A673 (cell line): ENCODE data around the gene UAP1L1. TPM values are rescaled to one million over a fixed set of nuclear protein-coding genes. Genes with fewer than 3 reads are reported as not detected.

Experiments
- BruUV-seq: library from RNA; stranded (reverse); fragments of 400-500 nt; replicated peaks from 2 replicates; lab custom pipeline; 2021; lab: Mats Ljungman, UMichigan
- CTCF ChIA-PET: fragments of 300-600 bp; sonication (Branson Sonifier 250); formaldehyde crosslinking; loops from one replicate; lab custom pipeline; 2022; ENCODE audit warnings: antibody characterized with exemption; lab: Charles Lee
- POLR2A ChIA-PET: fragments of 300-600 bp; sonication (Branson Sonifier 250); formaldehyde crosslinking; loops from one replicate; lab custom pipeline; 2022; ENCODE audit warnings: antibody characterized with exemption; ENCODE audit not compliant: low non-redundant PET; lab: Charles Lee
- DNase-seq: peaks from one replicate; pipeline ENCODE4 v3.0.0-alpha.2; 2015; ENCODE audit warnings: low spot score
- H3K27ac ChIP-seq: fragments of 200-600 bp; sonication (generic); 2 replicates; pipeline ENCODE4 v1.5.1; 2016; ENCODE audit warnings: mixed run types, low read depth, mild to moderate bottlenecking, mixed read lengths, antibody characterized with exemption, low read length; ENCODE audit not compliant: poor library complexity, severe bottlenecking
- H3K27me3 ChIP-seq: fragments of 200-600 bp; sonication (generic); replicated peaks from 2 replicates; pipeline ENCODE4 v1.6.1; 2017; ENCODE audit warnings: mixed run types, low read depth, mild to moderate bottlenecking, mixed read lengths, antibody characterized with exemption, low read length; ENCODE audit not compliant: insufficient read depth, poor library complexity
- H3K36me3 ChIP-seq: fragments of 200-600 bp; sonication (generic); 2 replicates; pipeline ENCODE4 v1.6.1; 2016; ENCODE audit warnings: mixed run types, mild to moderate bottlenecking, mixed read lengths, antibody characterized with exemption, low read length; ENCODE audit not compliant: insufficient read depth, poor library complexity, severe bottlenecking
- H3K4me1 ChIP-seq: fragments of 200-600 bp; sonication (generic); 2 replicates; pipeline ENCODE4 v1.6.1; 2017; ENCODE audit warnings: mixed run types, mild to moderate bottlenecking, mixed read lengths, antibody characterized with exemption, low read length; ENCODE audit not compliant: insufficient read depth, poor library complexity, severe bottlenecking
- H3K4me3 ChIP-seq: fragments of 200-600 bp; sonication (generic); 2 replicates; pipeline ENCODE4 v1.5.1; 2016; ENCODE audit warnings: low read depth, mixed run types, mild to moderate bottlenecking, mixed read lengths, low read length; ENCODE audit not compliant: poor library complexity, severe bottlenecking
- H3K9me3 ChIP-seq: fragments of 200-600 bp; sonication (generic); 2 replicates; pipeline ENCODE4 v1.6.1; 2016; ENCODE audit warnings: mixed run types, low read depth, mild to moderate bottlenecking, mixed read lengths, antibody characterized with exemption, low read length; ENCODE audit not compliant: poor library complexity, severe bottlenecking
- CTCF ChIP-seq: fragments of 300-800, 200-600 bp; sonication (generic); conservative IDR thresholded peaks from 2 replicates; pipeline ENCODE4 v1.5.1; 2017; ENCODE audit warnings: low read depth, mild to moderate bottlenecking, antibody characterized with exemption, low read length, moderate library complexity, mixed read lengths
- EZH2 ChIP-seq: fragments of 200-600 bp; sonication (generic); IDR thresholded peaks from 2 replicates; pipeline ENCODE4 v1.6.1; 2017; ENCODE audit warnings: borderline replicate concordance, low read depth, mild to moderate bottlenecking, mixed read lengths, antibody characterized with exemption, low read length; ENCODE audit not compliant: poor library complexity, severe bottlenecking
- intact Hi-C: fragments of 100-400 bp; cut with micrococcal nuclease; formaldehyde crosslinking; loops from one replicate; pipeline ENCODE4 v1.10.0; 2022; ENCODE audit not compliant: unreplicated experiment
- total RNA-seq: library from RNA; stranded (reverse); gene quantifications from 2 replicates; pipeline ENCODE4 v1.2.3, GENCODE V29; 2021

The UAP1L1 gene
- total RNA-seq, 1 experiment from 2014 or later = 11.2 TPM

- TF ChIP-seq CTCF = no peak
- H3K9me3 ChIP-seq = no peaks in the 10 kb centered on the region
- peaks cover 7% of the 10 kb centered on the region for H3K4me1 ChIP-seq
- no peak for DNase-seq
- no peak overlapping the region for H3K4me3 ChIP-seq
- ChIA-PET POLR2A (no interaction called here), CTCF (no interaction called here)
- intact Hi-C loops = loop anchor here (5.0 kb wide), 1 partner anchor 68 kb away; the partner anchor contains the start of gene NPDC1
- no peak overlapping the region for H3K27ac ChIP-seq
- H3K27me3 ChIP-seq = no peaks in the 10 kb centered on the region
- no TSS peak for BruUV-seq
- peaks cover 16% of the 10 kb centered on the region for H3K36me3 ChIP-seq
Measured at GRCh38 chr9:137115394-137116026, 38.2 kb downstream of the UAP1L1 start.

- ChIA-PET CTCF (no interaction called here), POLR2A (no interaction called here)
- Histone ChIP-seq H3K9me3 (no peaks in the 10 kb centered on the region), H3K27ac (no peak overlapping the region), H3K4me1 (peaks cover 7% of the 10 kb centered on the region), H3K36me3 (peaks cover 16% of the 10 kb centered on the region), H3K27me3 (no peaks in the 10 kb centered on the region), H3K4me3 (no peak overlapping the region)
- no peak for DNase-seq
- TF ChIP-seq CTCF (no peak), EZH2 (no peak)
- intact Hi-C loops = loop anchor here (5.0 kb wide), 1 partner anchor 69 kb away; the partner anchor contains the start of gene NPDC1
- BruUV-seq = no TSS peak
Measured at GRCh38 chr9:137116027-137116507, 38.8 kb downstream of the UAP1L1 start.

- no peak for TF ChIP-seq EZH2
- no peak for TF ChIP-seq CTCF
- POLR2A ChIA-PET = no interaction called here
- CTCF ChIA-PET = no interaction called here
Measured at GRCh38 chr9:137116728-137117127, 39.4 kb downstream of the UAP1L1 start.

More at GRCh38 chr9:137116728-137117127, 39.4 kb downstream of the UAP1L1 start:
- H3K4me3 ChIP-seq = no peak overlapping the region
- no peak overlapping the region for H3K27ac ChIP-seq
- DNase-seq = no peak
- H3K4me1 ChIP-seq = peaks cover 7% of the 10 kb centered on the region
- BruUV-seq = no TSS peak
- intact Hi-C loops = loop anchor here (5.0 kb wide), 1 partner anchor 69 kb away; the partner anchor contains the start of gene NPDC1
- H3K27me3 ChIP-seq = no peaks in the 10 kb centered on the region
- peaks cover 15% of the 10 kb centered on the region for H3K36me3 ChIP-seq
- no peaks in the 10 kb centered on the region for H3K9me3 ChIP-seq
